Prostate gland (tissue), 2 donors: ENCODE results near the gene IL11. TPM values are rescaled to one million over a fixed set of nuclear protein-coding genes. Genes with fewer than 3 reads are reported as not detected.

ENCODE experiments used
- total RNA-seq, 2 donors: library from RNA; depleted of rRNA; stranded (reverse); fragments of >200 nt; gene quantifications; one replicate each; pipeline ENCODE4 v1.1.0, GENCODE V29; 2016

The IL11 gene
- total RNA-seq, 2 donors from 2014 or later = 2.0 TPM; not detected in 1

Other genes starting within 250 kb of the IL11 start
- gene TNNT1, start 221.3 kb downstream of the IL11 start, total RNA-seq = 10 to 100 TPM in 1 of 2 donors, 1 to 10 TPM in 1; 8.5 to 87.9 TPM
- 10 to 100 TPM in 1 of 2 donors, not detected in 1; 12.4 TPM for gene TNNI3, start 212.7 kb downstream of the IL11 start, total RNA-seq
- 10 to 100 TPM in 1 of 2 donors, under 1 TPM in 1; 0.55 to 16.1 TPM for gene DNAAF3, start 203.8 kb downstream of the IL11 start, total RNA-seq
- gene SYT5, start 190.2 kb downstream of the IL11 start, total RNA-seq = 1 to 10 TPM in 1 of 2 donors, not detected in 1; 4.3 TPM
- gene PTPRH, start 161.0 kb downstream of the IL11 start, total RNA-seq = 1 to 10 TPM in 1 of 2 donors, not detected in 1; 4.0 TPM
- 10 to 100 TPM in 1 of 2 donors, 1 to 10 TPM in 1; 1.5 to 10.8 TPM for gene TMEM86B, start 141.7 kb downstream of the IL11 start, total RNA-seq
- 100 to 1,000 TPM in 1 of 2 donors, 10 to 100 TPM in 1; 49.5 to 112 TPM for gene PPP6R1, start 111.4 kb downstream of the IL11 start, total RNA-seq
- gene HSPBP1, start 90.4 kb downstream of the IL11 start, total RNA-seq = 10 to 100 TPM; 33.6 to 36.0 TPM
- 10 to 100 TPM in 1 of 2 donors, 1 to 10 TPM in 1; 1.4 to 10.9 TPM for gene BRSK1, start 86.5 kb downstream of the IL11 start, total RNA-seq
- gene TMEM150B, start 45.1 kb downstream of the IL11 start, total RNA-seq = not detected
- gene KMT5C, start 30.6 kb downstream of the IL11 start, total RNA-seq = 10 to 100 TPM; 17.8 to 32.3 TPM
- gene COX6B2, start 15.7 kb downstream of the IL11 start, total RNA-seq = 10 to 100 TPM in 1 of 2 donors, not detected in 1; 10.2 TPM
- 1 to 10 TPM in 1 of 2 donors, not detected in 1; 1.5 TPM for gene GARIN5B, start 7.2 kb downstream of the IL11 start, total RNA-seq
- not detected for gene TMEM190, start 6.4 kb upstream of the IL11 start, total RNA-seq
- gene TMEM238, start 13.8 kb upstream of the IL11 start, total RNA-seq = 100 to 1,000 TPM in 1 of 2 donors, 10 to 100 TPM in 1; 19.6 to 116 TPM
- 100 to 1,000 TPM; 439 to 554 TPM for gene RPL28, start 15.5 kb upstream of the IL11 start, total RNA-seq
- gene UBE2S, start 37.3 kb upstream of the IL11 start, total RNA-seq = 10 to 100 TPM; 10.3 to 49.9 TPM
- not detected for gene SHISA7, start 72.8 kb upstream of the IL11 start, total RNA-seq
- 100 to 1,000 TPM in 1 of 2 donors, 10 to 100 TPM in 1; 85.1 to 117 TPM for gene ISOC2, start 91.2 kb upstream of the IL11 start, total RNA-seq
- gene C19orf85, start 94.3 kb upstream of the IL11 start, total RNA-seq = not detected
- 10 to 100 TPM; 10.9 to 66.4 TPM for gene ZNF628, start 106.2 kb upstream of the IL11 start, total RNA-seq
- 10 to 100 TPM; 10.8 to 19.8 TPM for gene NAT14, start 114.7 kb upstream of the IL11 start, total RNA-seq
- gene SSC5D, start 118.0 kb upstream of the IL11 start, total RNA-seq = 1 to 10 TPM; 5.6 to 8.6 TPM
- gene SBK2, start 166.7 kb upstream of the IL11 start, total RNA-seq = not detected
- gene SBK3, start 175.1 kb upstream of the IL11 start, total RNA-seq = under 1 TPM; 0.23 to 0.74 TPM
- gene ZNF579, start 210.4 kb upstream of the IL11 start, total RNA-seq = 10 to 100 TPM in 1 of 2 donors, 1 to 10 TPM in 1; 8.7 to 10.8 TPM
- gene FIZ1, start 229.1 kb upstream of the IL11 start, total RNA-seq = 10 to 100 TPM; 14.8 to 16.4 TPM
- gene ZNF524, start 229.8 kb upstream of the IL11 start, total RNA-seq = 10 to 100 TPM; 30.2 to 54.8 TPM
- 10 to 100 TPM; 18.4 to 21.0 TPM for gene ZNF865, start 235.2 kb upstream of the IL11 start, total RNA-seq